IMR-90 (cell line): ENCODE data around the gene AP4S1. TPM values are rescaled to one million over a fixed set of nuclear protein-coding genes. Genes with fewer than 3 reads are reported as not detected.

Experiments
- ATAC-seq: fragments of 200-7000 bp; cut with Tn5 transposase; 2 replicates; pipeline ENCODE4 v1.9.1; 2020; ENCODE audit warnings: low read depth, mild to moderate bottlenecking, moderate library complexity
- BruUV-seq: library from RNA; stranded (reverse); fragments of 400-500 nt; replicated peaks from 2 replicates; lab custom pipeline; 2021; lab: Mats Ljungman, UMichigan
- CTCF ChIA-PET: fragments of 300-600 bp; formaldehyde crosslinking; extraction: SDS; loops from one replicate; lab custom pipeline; 2021; ENCODE audit warnings: antibody characterized with exemption; lab: Yijun Ruan, JAX
- POLR2A ChIA-PET: fragments of 300-600 bp; sonication (Branson Sonifier 250); formaldehyde crosslinking; loops from one replicate; lab custom pipeline; 2022; ENCODE audit warnings: antibody characterized with exemption; ENCODE audit not compliant: unreplicated experiment; lab: Charles Lee
- DNase-seq: peaks from one replicate; pipeline ENCODE4 v3.0.0; 2013
- H2AFZ ChIP-seq: replicated peaks from 2 replicates; pipeline ENCODE3; 2013; ENCODE audit warnings: low read length, mild to moderate bottlenecking; ENCODE audit not compliant: poor library complexity
- H2AK5ac ChIP-seq: 2 replicates; pipeline ENCODE4 v1.6.1; 2013; ENCODE audit warnings: low read depth, low read length, inconsistent platforms
- H2AK9ac ChIP-seq: replicated peaks from 2 replicates; pipeline ENCODE3; 2013; ENCODE audit warnings: mild to moderate bottlenecking, low read depth, low read length, moderate library complexity; ENCODE audit not compliant: poor library complexity
- H2BK120ac ChIP-seq: 2 replicates; pipeline ENCODE4 v1.6.1; 2013; ENCODE audit warnings: low read depth, low read length, inconsistent platforms
- H2BK15ac ChIP-seq: 3 replicates; pipeline ENCODE4 v1.6.1; 2013; ENCODE audit warnings: low read depth, low read length, inconsistent platforms
- H2BK20ac ChIP-seq: 2 replicates; pipeline ENCODE4 v1.6.1; 2013; ENCODE audit warnings: low read depth, mild to moderate bottlenecking, inconsistent platforms, low read length, moderate library complexity
- H2BK5ac ChIP-seq: 2 replicates; pipeline ENCODE4 v1.6.1; 2013; ENCODE audit warnings: mild to moderate bottlenecking, low read depth, low read length, inconsistent platforms; ENCODE audit not compliant: poor library complexity, severe bottlenecking
- H3K14ac ChIP-seq: replicated peaks from 2 replicates; pipeline ENCODE4 v1.6.1; 2013; ENCODE audit warnings: low read depth, low read length, inconsistent platforms
- H3K18ac ChIP-seq: 2 replicates; pipeline ENCODE4 v1.6.1; 2013; ENCODE audit warnings: low read depth, low read length, control low read depth
- H3K23ac ChIP-seq: 2 replicates; pipeline ENCODE4 v1.6.1; 2013; ENCODE audit warnings: low read depth, low read length, inconsistent platforms
- H3K27ac ChIP-seq: 2 replicates; pipeline ENCODE4 v1.5.1; 2013; ENCODE audit warnings: mild to moderate bottlenecking, control low read depth, low read length; ENCODE audit not compliant: insufficient read depth
- H3K27me3 ChIP-seq: 2 replicates; pipeline ENCODE4 v1.6.1; 2013; ENCODE audit warnings: low read length; ENCODE audit not compliant: control insufficient read depth, insufficient read depth
- H3K36me3 ChIP-seq: 2 replicates; pipeline ENCODE4 v1.6.1; 2013; ENCODE audit warnings: low read length, mixed read lengths; ENCODE audit not compliant: control insufficient read depth, insufficient read depth
- H3K4ac ChIP-seq: 2 replicates; pipeline ENCODE4 v1.6.1; 2013; ENCODE audit warnings: low read depth, low read length, inconsistent platforms
- H3K4me1 ChIP-seq: 2 replicates; pipeline ENCODE4 v1.6.1; 2013; ENCODE audit warnings: low read length, mixed read lengths; ENCODE audit not compliant: control insufficient read depth, insufficient read depth
- H3K4me2 ChIP-seq: 2 replicates; pipeline ENCODE4 v1.6.1; 2013; ENCODE audit warnings: low read depth, mild to moderate bottlenecking, control low read depth, low read length, moderate library complexity
- H3K4me3 ChIP-seq: 2 replicates; pipeline ENCODE4 v1.5.1; 2013; ENCODE audit warnings: low read depth, mild to moderate bottlenecking, control low read depth, low read length, moderate library complexity; ENCODE audit not compliant: insufficient read depth
- H3K56ac ChIP-seq: 2 replicates; pipeline ENCODE4 v1.6.1; 2013; ENCODE audit warnings: low read length, inconsistent platforms; ENCODE audit not compliant: insufficient read depth; ENCODE audit errors: extremely low read depth
- H3K79me1 ChIP-seq, 2 experiments: 2 replicates each; pipeline ENCODE4 v1.6.1; 2013; ENCODE audit warnings: low read length in 2 of 2, inconsistent platforms in 1 of 2, low read depth in 1 of 2
- H3K9ac ChIP-seq: 2 replicates; pipeline ENCODE4 v1.6.1; 2013; ENCODE audit warnings: low read depth, low read length, control low read depth
- H3K9me1 ChIP-seq: 2 replicates; pipeline ENCODE4 v1.6.1; 2013; ENCODE audit warnings: low read length, inconsistent platforms; ENCODE audit not compliant: insufficient read depth
- H3K9me3 ChIP-seq: 2 replicates; pipeline ENCODE4 v1.6.1; 2013; ENCODE audit warnings: low read length; ENCODE audit not compliant: control insufficient read depth, insufficient read depth
- H4K20me1 ChIP-seq: 2 replicates; pipeline ENCODE4 v1.6.1; 2013; ENCODE audit warnings: low read length, inconsistent platforms; ENCODE audit not compliant: insufficient read depth
- H4K5ac ChIP-seq: 2 replicates; pipeline ENCODE4 v1.6.1; 2013; ENCODE audit warnings: mild to moderate bottlenecking, low read depth, low read length, control low read depth
- H4K8ac ChIP-seq, 2 experiments: 2 replicates each; pipeline ENCODE4 v1.6.1; 2013; ENCODE audit warnings: low read depth in 2 of 2, low read length in 2 of 2, control low read depth in 1 of 2, inconsistent platforms in 1 of 2
- H4K91ac ChIP-seq: 2 replicates; pipeline ENCODE4 v1.6.1; 2013; ENCODE audit warnings: low read depth, low read length, inconsistent platforms; ENCODE audit not compliant: insufficient read depth
- BHLHE40 ChIP-seq: fragments of 150-350 bp; IDR thresholded peaks from 2 replicates; pipeline ENCODE4 v1.6.1; 2016; ENCODE audit warnings: mild to moderate bottlenecking, low read depth, low read length
- CEBPB ChIP-seq: IDR thresholded peaks from 2 replicates; pipeline ENCODE4 v1.6.1; 2012; ENCODE audit warnings: low read depth, low read length, improper control_type of control experiment
- CHD1 ChIP-seq: IDR thresholded peaks from 2 replicates; pipeline ENCODE4 v1.6.1; 2012; ENCODE audit warnings: low read depth, low read length, improper control_type of control experiment
- FOS ChIP-seq: fragments of 150-350 bp; IDR thresholded peaks from 2 replicates; pipeline ENCODE4 v1.6.1; 2016; ENCODE audit warnings: low read depth, low read length
- MAFK ChIP-seq: IDR thresholded peaks from 2 replicates; pipeline ENCODE4 v1.6.1; 2012; ENCODE audit warnings: low read depth, low read length, improper control_type of control experiment
- MXI1 ChIP-seq: IDR thresholded peaks from 2 replicates; pipeline ENCODE4 v1.6.1; 2012; ENCODE audit warnings: low read depth, mild to moderate bottlenecking, low read length, moderate library complexity, borderline replicate concordance
- NFE2L2 ChIP-seq: fragments of 150-350 bp; IDR thresholded peaks from 2 replicates; pipeline ENCODE4 v1.6.1; 2016; ENCODE audit warnings: low read depth, mild to moderate bottlenecking, low read length
- POLR2A ChIP-seq: IDR thresholded peaks from 2 replicates; pipeline ENCODE4 v1.6.1; 2012; ENCODE audit warnings: mild to moderate bottlenecking, low read depth, low read length
- RAD21 ChIP-seq: IDR thresholded peaks from 2 replicates; pipeline ENCODE4 v1.6.1; 2012; ENCODE audit warnings: low read length, improper control_type of control experiment
- RCOR1 ChIP-seq: IDR thresholded peaks from 2 replicates; pipeline ENCODE4 v1.6.1; 2012; ENCODE audit warnings: mild to moderate bottlenecking, low read length, improper control_type of control experiment; ENCODE audit not compliant: insufficient replicate concordance
- RFX5 ChIP-seq: IDR thresholded peaks from 2 replicates; pipeline ENCODE4 v1.8.0; 2012; ENCODE audit warnings: low read depth, mild to moderate bottlenecking, low read length, moderate library complexity
- WGBS, 2 experiments: methylation state at CpG; one replicate each; pipeline versions ENCODE4 v1.1.5 to v1.1.7; 2013; ENCODE audit warnings: missing lambda C conversion rate in 2 of 2; ENCODE audit not compliant: insufficient read length in 1 of 2; ENCODE audit errors: extremely low coverage in 2 of 2; 5-methylcytosine and 5-hydroxymethylcytosine counted together
- dilution Hi-C: fragments of 300-500 bp; cut with HindIII; formaldehyde crosslinking; loops from one replicate; pipeline ENCODE4 v1.14.3; 2018; ENCODE audit warnings: low sequenced_read_pairs; ENCODE audit not compliant: unreplicated experiment
- in situ Hi-C: fragments of 300-500 bp; cut with MboI; formaldehyde crosslinking; loops from 3 replicates; pipeline ENCODE4 v1.14.3; 2019; ENCODE audit warnings: low sequenced_read_pairs, inconsistent platforms, mixed read lengths
- intact Hi-C: fragments of 100-400 bp; cut with micrococcal nuclease; formaldehyde crosslinking; loops from 2 replicates; pipeline ENCODE4 v1.10.0; 2022
- polyA plus RNA-seq, 3 experiments: library from polyadenylated mRNA; depleted of rRNA; stranded (reverse); fragments of >200 nt; gene quantifications; 2 replicates each; pipeline ENCODE4 v1.2.3, GENCODE V29; 2012; ENCODE audit warnings: low replicate concordance in 1 of 3
- total RNA-seq: library from RNA; depleted of rRNA; stranded (reverse); fragments of >200 nt; gene quantifications from 2 replicates; pipeline ENCODE4 v1.2.3, GENCODE V29; 2012
- TF ChIP-seq, protein P1 (sequence below): fragments of 150-350 bp; IDR thresholded peaks from 2 replicates; pipeline ENCODE4 v1.6.1; 2017; ENCODE audit warnings: mild to moderate bottlenecking, antibody characterized with exemption, low read length, low read depth
- TF ChIP-seq, protein P2 (sequence below): fragments of 150-350 bp; IDR thresholded peaks from 2 replicates; pipeline ENCODE4 v1.6.1; 2016; ENCODE audit warnings: low read depth, mild to moderate bottlenecking, low read length, moderate library complexity, borderline replicate concordance
- TF ChIP-seq, protein P3 (sequence below): conservative IDR thresholded peaks from 2 replicates; pipeline ENCODE4 v1.5.1; 2012; ENCODE audit warnings: mild to moderate bottlenecking, low read depth, low read length, improper control_type of control experiment

The AP4S1 gene
- total and polyA plus RNA-seq, 2 of the 4 experiments (the other 2 are of a cell fraction), result 2.7 to 4.5 TPM

DNA sequence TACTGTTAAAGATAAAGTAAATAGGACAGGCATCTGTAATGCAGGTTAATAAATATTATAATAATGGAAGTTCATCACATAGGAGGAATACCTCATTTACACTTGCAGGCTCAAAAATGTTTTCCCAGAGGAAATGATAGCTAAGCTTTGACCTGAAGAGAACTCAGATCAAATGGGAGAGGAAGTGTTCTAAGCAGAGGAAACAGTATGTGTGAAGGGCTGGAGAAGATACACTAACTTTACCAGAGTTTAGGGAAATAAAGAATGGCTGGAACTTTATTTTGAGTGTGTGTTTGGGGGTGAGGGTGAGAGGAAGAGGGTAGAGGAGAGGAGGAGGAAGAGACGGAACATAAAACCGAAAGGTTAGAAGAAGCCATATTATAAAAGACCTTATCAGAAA, 34.0 kb upstream of the AP4S1 start:
- no peak overlapping the region for H3K14ac ChIP-seq
- H3K23ac ChIP-seq, result no peak overlapping the region
- H3K27me3 ChIP-seq, result no peaks in the 10 kb centered on the region
- in situ Hi-C loops (loop anchor here (25.0 kb wide), 1 partner anchor 371 kb away; no protein-coding TSS in a partner anchor), dilution Hi-C loops (no loop called here), intact Hi-C loops (no loop called here)
- H3K4me3 ChIP-seq, result no peak overlapping the region
- H2AK5ac ChIP-seq, result no peak overlapping the region
- no peak overlapping the region for H2BK20ac ChIP-seq
- no peak overlapping the region for H3K4ac ChIP-seq
- no peak overlapping the region for H2BK15ac ChIP-seq
- no peak overlapping the region for H3K56ac ChIP-seq
- 80% methylated on average over 1 of the region's 2 CpGs; no CpG with 5 or more reads in 1 of the 2 experiments for whole genome bisulfite sequencing, 2 experiments
- BruUV-seq, result no TSS peak
- no peak for TF ChIP-seq POLR2A
- TF ChIP-seq MXI1, result no peak
- TF ChIP-seq, protein P1, sequence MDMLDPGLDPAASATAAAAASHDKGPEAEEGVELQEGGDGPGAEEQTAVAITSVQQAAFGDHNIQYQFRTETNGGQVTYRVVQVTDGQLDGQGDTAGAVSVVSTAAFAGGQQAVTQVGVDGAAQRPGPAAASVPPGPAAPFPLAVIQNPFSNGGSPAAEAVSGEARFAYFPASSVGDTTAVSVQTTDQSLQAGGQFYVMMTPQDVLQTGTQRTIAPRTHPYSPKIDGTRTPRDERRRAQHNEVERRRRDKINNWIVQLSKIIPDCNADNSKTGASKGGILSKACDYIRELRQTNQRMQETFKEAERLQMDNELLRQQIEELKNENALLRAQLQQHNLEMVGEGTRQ, result no peak
- TF ChIP-seq RAD21, result no peak
- no peak for TF ChIP-seq RCOR1
- no peak for TF ChIP-seq BHLHE40
- TF ChIP-seq MAFK, result no peak
- no peak for TF ChIP-seq FOS
- TF ChIP-seq, protein P2, sequence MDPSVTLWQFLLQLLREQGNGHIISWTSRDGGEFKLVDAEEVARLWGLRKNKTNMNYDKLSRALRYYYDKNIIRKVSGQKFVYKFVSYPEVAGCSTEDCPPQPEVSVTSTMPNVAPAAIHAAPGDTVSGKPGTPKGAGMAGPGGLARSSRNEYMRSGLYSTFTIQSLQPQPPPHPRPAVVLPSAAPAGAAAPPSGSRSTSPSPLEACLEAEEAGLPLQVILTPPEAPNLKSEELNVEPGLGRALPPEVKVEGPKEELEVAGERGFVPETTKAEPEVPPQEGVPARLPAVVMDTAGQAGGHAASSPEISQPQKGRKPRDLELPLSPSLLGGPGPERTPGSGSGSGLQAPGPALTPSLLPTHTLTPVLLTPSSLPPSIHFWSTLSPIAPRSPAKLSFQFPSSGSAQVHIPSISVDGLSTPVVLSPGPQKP, result no peak
- TF ChIP-seq, protein P3, sequence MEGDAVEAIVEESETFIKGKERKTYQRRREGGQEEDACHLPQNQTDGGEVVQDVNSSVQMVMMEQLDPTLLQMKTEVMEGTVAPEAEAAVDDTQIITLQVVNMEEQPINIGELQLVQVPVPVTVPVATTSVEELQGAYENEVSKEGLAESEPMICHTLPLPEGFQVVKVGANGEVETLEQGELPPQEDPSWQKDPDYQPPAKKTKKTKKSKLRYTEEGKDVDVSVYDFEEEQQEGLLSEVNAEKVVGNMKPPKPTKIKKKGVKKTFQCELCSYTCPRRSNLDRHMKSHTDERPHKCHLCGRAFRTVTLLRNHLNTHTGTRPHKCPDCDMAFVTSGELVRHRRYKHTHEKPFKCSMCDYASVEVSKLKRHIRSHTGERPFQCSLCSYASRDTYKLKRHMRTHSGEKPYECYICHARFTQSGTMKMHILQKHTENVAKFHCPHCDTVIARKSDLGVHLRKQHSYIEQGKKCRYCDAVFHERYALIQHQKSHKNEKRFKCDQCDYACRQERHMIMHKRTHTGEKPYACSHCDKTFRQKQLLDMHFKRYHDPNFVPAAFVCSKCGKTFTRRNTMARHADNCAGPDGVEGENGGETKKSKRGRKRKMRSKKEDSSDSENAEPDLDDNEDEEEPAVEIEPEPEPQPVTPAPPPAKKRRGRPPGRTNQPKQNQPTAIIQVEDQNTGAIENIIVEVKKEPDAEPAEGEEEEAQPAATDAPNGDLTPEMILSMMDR, result no peak
- no peak for TF ChIP-seq CEBPB
- TF ChIP-seq RFX5, result no peak
- TF ChIP-seq NFE2L2, result no peak
- TF ChIP-seq CHD1, result no peak
- peaks cover 20% of the 10 kb centered on the region for H3K9me1 ChIP-seq
- peaks cover 79% of the 10 kb centered on the region for H4K20me1 ChIP-seq
- no peak overlapping the region for H4K8ac ChIP-seq
- ChIA-PET CTCF (no interaction called here), POLR2A (no interaction called here)
- H3K4me2 ChIP-seq, result no peak overlapping the region
- no peaks in the 10 kb centered on the region for H3K36me3 ChIP-seq
- no peak overlapping the region for H2AFZ ChIP-seq
- H4K5ac ChIP-seq, result no peak overlapping the region
- H3K9ac ChIP-seq, result no peak overlapping the region
- H3K9me3 ChIP-seq, result no peaks in the 10 kb centered on the region
- H2AK9ac ChIP-seq, result no peak overlapping the region
- no peak overlapping the region for H4K91ac ChIP-seq
- no peak overlapping the region for H2BK5ac ChIP-seq
- H3K18ac ChIP-seq, result no peak overlapping the region
- no peak overlapping the region for H3K27ac ChIP-seq
- H2BK120ac ChIP-seq, result no peak overlapping the region
- H3K4me1 ChIP-seq, result peaks cover 14% of the 10 kb centered on the region
- DNase-seq (no peak), ATAC-seq (no peak)
- peaks cover 3 to 62% of the 10 kb centered on the region in 2 experiments for H3K79me1 ChIP-seq
